Keratinocyte (primary cell): ENCODE results near the gene C11orf16.

ENCODE experiments used
- EZH2 ChIP-seq: IDR thresholded peaks from one replicate; pipeline ENCODE4 v1.6.1; 2012; ENCODE audit warnings: inconsistent platforms, mild to moderate bottlenecking, low read length, moderate library complexity
- TF ChIP-seq, protein P1 (sequence below), 3 experiments: IDR thresholded peaks in 1 of 3; conservative IDR thresholded peaks in 1 of 3; optimal IDR thresholded peaks in 1 of 3; 2 replicates in 2 of 3; 3 replicates in 1 of 3; pipeline versions ENCODE3 to v1.5.1; 2011; ENCODE audit warnings: low read length in 3 of 3, mild to moderate bottlenecking in 3 of 3, moderate library complexity in 2 of 3, control low read depth in 1 of 3, inconsistent platforms in 1 of 3; ENCODE audit not compliant: insufficient read depth in 2 of 3; ENCODE audit errors: extremely low read depth in 1 of 3

DNA sequence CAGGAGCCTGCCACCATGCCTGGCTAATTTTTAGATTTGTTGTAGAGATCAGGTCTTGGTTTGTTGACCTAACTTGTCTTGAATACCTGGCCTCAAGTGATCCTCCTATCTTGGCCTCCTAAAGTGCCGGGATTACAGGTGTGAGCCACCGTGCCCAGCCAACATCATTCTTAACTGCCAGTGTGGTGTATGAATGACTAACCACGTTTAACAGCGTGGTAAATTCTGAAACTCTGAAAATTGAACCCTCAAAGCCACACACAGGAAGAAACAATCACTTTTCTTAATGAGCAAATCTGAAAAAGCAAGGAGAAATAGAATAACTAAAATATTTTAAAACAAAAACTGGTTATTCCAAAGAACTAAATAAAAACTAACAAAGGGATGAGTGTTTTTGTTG is 24.1 kb upstream of the C11orf16 start:
- TF ChIP-seq, protein P1, sequence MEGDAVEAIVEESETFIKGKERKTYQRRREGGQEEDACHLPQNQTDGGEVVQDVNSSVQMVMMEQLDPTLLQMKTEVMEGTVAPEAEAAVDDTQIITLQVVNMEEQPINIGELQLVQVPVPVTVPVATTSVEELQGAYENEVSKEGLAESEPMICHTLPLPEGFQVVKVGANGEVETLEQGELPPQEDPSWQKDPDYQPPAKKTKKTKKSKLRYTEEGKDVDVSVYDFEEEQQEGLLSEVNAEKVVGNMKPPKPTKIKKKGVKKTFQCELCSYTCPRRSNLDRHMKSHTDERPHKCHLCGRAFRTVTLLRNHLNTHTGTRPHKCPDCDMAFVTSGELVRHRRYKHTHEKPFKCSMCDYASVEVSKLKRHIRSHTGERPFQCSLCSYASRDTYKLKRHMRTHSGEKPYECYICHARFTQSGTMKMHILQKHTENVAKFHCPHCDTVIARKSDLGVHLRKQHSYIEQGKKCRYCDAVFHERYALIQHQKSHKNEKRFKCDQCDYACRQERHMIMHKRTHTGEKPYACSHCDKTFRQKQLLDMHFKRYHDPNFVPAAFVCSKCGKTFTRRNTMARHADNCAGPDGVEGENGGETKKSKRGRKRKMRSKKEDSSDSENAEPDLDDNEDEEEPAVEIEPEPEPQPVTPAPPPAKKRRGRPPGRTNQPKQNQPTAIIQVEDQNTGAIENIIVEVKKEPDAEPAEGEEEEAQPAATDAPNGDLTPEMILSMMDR (optimal IDR thresholded peaks at IDR 0.05 in 1 of 3, IDR thresholded peaks at IDR 0.05 in 1 of 3, conservative IDR thresholded peaks at IDR 0.05 in 1 of 3; ENCODE audit: extremely low read depth in 1 of 3, insufficient read depth in 2 of 3, low read length in 3 of 3): no peak
- no peak for TF ChIP-seq EZH2
